ENCODE results near the gene CHI3L1.

GRCh38 chr1:203165800-203166161 lies 20.7 kb downstream of the CHI3L1 start:
- TF ChIP-seq CTCF (conservative IDR thresholded peaks at IDR 0.05; ENCODE audit: low read length) = no peak
- TF ChIP-seq EZH2phosphoT487 (IDR thresholded peaks at IDR 0.05; ENCODE audit: borderline replicate concordance, low read depth, low read length) = no peak
